ENCODE measurements around the gene OR52L1.
"Not testable (repeated sequence)": the region's sequence is repeated elsewhere in the genome, so short reads cannot be mapped to it uniquely, and the experiment has no call there.

The OR52L1 gene

DNA sequence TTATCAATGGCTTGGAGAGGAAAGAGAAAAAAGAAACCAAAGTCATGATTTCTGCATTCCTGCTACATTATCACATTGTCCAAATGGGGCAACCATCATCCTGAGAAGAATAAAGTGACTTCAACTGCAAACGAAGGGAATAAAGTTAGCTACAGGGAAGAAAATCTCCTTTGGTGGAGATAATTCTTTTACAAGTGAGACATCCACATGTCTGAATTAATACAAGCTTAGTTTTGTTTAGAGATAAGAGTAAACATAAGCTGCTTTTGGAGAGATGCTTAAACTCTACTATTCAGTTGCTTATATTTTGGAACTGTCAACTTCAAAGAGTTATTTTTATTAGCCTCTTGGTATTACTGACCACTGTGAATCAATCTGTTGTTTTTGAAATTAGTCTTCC lies at the start of gene OR52L1:
Gene OR52L1 (minus strand): TSS at position 101 of the 400 bp plus-strand sequence. CDS start 55 bp downstream, at position 46.
- no peak for DNase-seq (ENCODE audit: low spot score)

- DNase-seq (ENCODE audit: low spot score), result no peak
Measured at GRCh38 chr11:6030708-6031405, 44.1 kb upstream of the OR52L1 start, which contains the start of gene OR56A1. TSS of gene OR56A1 (minus strand) at chr11:6030758. CDS start at chr11:6027692, 3,066 bp downstream.

GRCh38 chr11:6027501-6027900 lies 40.7 kb upstream of the OR52L1 start:
- no peak for DNase-seq (ENCODE audit: low spot score)

DNA sequence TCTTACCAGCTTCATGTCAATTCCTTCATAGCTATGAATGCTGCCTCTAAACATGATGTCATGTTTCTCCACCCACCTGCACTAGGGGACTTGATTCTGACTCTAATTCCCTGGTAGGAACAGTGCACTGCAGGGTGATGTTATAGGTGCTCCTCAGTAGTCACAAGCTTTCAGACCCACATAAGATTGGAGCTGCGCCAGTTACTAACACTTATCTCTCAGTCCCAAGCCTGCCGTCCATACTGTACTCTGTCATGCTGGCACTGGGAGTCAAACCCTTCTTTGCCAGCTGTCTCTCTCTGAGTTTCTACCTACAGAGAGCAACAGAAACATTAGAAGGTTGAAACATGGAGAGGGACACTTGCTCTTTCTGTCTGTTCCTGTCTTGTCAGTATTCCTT lies 38.3 kb upstream of the OR52L1 start:
- no peak for DNase-seq (ENCODE audit: low spot score)

DNA sequence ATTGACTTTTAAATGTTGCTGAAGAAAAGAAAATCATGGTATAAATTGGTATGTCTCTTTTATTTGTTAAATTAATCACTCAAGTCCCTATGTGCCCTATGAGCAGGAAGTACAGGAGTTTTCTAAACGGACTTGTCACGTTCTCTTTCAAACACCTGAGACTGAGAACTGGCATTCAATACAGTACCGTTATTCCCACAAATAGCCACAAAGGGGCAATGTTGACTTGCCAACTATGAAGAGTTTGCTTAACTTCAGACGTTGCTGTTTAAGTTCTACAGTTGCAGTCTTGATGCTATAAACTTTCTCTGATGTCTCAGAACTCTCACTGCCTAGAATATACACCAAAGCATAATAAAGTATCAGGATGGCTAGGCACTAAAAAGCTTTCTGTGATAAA lies 36.2 kb upstream of the OR52L1 start:
- peak; percentile 14 for DNase-seq (ENCODE audit: low spot score)

DNA sequence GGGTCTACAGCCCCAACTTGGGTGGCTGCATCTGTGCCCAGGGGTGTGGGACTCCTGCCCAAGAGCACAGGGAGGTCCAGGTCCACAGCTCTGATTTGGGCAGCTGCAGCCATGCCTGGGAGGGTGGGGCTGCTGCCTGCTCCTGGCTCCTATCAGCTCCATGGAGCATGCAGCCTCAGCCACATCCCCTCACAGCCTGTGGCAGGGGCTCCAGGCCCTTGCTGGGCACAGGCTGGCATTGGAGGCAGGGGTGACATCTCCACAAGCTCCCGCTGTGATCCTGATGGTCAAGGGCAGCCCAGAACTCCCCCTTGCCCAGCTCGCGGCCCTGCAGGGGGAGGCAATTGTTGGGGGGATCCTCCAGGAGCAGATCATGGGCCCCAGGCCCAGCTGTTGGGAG lies 26.3 kb upstream of the OR52L1 start:
- DNase-seq (ENCODE audit: low spot score), result no peak

- no peak for DNase-seq (ENCODE audit: low spot score)
Measured at GRCh38 chr11:6012035-6012668, 25.4 kb upstream of the OR52L1 start.

- no peak for DNase-seq (ENCODE audit: low spot score)
Measured at GRCh38 chr11:6006846-6007245, 20.1 kb upstream of the OR52L1 start, which contains the start of gene OR56A4. TSS of gene OR56A4 (minus strand) at chr11:6006946. CDS start at chr11:6002992, 3,954 bp downstream.

DNA sequence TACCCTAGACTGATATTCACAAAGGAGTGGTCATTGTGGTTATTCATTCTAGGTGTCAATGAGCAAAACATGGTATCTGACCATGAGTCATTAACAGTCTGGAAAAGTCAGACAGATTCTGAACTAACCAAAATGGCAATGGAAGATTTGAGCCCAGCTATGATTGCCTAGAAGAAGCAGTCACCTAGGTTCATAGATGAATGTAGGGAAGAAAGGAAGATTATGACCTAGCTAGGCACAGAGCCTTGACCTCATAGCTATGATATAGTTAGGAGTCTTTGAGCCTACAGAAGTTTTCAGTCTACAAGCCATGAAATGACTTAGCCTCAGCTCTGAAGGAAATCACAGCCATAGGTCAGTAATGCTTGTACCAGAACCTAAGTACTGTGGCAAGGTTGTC lies 19.6 kb upstream of the OR52L1 start:
- no peak for DNase-seq (ENCODE audit: low spot score)

GRCh38 chr11:6002202-6002699 lies 15.5 kb upstream of the OR52L1 start:
- no peak for DNase-seq (ENCODE audit: low spot score)

GRCh38 chr11:5994791-5995190 lies 8.0 kb upstream of the OR52L1 start:
- DNase-seq (ENCODE audit: low spot score), result no peak

- peak; percentile 36 for DNase-seq (ENCODE audit: low spot score)
Measured at GRCh38 chr11:5992604-5993251, 5.9 kb upstream of the OR52L1 start.

DNA sequence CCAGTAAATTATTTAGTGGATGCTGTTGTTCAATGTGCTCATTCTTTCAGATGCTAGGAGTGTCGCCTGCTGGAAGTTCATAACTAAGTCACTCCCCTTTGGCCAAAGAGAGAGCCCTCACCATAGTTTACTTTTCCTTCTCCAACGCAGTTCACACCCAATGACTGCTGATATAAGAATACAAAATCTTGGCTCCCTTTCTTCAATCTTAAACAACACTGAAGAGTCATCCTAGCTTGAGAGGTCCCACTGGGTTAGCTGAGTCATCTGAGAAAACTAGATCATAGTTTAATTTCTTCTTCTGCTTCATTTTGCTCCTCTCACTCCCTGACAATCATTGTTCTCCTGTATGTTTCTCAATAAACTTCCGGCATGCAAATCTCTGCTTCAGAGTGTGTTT lies 5.4 kb upstream of the OR52L1 start:
- peak; percentile 12 for DNase-seq (ENCODE audit: low spot score)

DNA sequence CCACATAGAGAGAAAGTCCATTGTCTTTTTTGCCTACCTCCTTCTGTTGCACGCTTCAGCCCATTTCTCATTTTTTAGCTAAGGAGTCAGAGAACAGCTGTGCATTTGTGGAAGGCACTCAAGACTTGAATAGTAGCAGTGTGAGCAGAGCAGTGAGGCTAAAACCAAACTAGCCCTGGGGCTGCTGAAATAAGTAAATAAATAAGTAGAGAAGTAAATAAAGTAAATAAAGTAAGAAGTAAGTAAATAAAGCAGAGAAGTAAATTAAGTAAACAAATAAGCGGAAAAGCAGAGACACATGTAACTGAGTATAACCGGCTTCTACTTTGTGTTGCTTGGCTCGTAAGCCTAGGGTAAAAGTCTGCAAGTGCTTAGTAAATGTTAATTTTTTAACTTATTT lies 2.4 kb upstream of the OR52L1 start:
- no peak for DNase-seq (ENCODE audit: low spot score)

GRCh38 chr11:5983443-5983842 lies 3.3 kb downstream of the OR52L1 start:
- DNase-seq (ENCODE audit: low spot score), result no peak

GRCh38 chr11:5973530-5973929 lies 13.3 kb downstream of the OR52L1 start:
- DNase-seq (ENCODE audit: low spot score), result no peak

DNA sequence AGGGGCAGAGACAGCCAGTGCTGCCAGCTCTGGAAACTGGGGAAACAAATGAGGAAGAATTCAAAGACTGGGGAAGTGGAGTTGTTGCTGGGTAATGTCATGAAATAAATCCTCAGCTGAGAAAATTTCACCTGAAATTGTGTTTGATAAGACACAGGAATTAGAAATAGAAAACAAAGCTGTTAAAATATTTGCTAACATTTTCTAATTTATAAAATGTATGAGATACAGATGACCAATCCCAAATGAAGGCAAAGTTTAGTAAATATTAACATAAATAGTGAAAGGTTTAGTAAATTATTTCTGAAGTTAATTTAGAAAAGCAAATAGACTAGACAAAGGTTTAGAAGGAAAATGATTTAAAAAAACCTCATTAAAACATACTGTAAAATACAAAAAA lies 18.4 kb downstream of the OR52L1 start, which contains the start of gene OR56A5:
Gene OR56A5 (minus strand): TSS at position 101 of the 400 bp plus-strand sequence. CDS start 0 bp downstream, at position 101.
- no peak for DNase-seq (ENCODE audit: low spot score)

DNA sequence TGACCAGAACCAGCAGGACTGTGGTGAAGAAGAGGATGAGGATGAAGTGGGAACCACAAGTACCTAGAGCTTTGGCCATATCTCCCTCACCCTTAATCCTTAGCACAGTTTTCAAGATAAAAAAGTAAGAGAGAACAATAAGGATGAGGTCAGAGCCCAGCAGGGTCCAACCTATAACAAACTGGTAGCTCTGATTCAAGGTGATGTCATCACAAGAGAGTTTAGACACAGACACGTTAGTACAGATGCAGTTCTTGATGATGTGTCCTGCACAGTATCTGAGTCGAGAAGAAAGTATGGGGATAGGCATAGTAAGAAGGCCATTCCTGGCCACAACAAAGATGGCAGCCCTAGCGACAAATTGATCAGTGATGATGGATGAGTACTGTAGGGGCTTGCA lies 19.1 kb downstream of the OR52L1 start:
- no peak for DNase-seq (ENCODE audit: low spot score)

DNA sequence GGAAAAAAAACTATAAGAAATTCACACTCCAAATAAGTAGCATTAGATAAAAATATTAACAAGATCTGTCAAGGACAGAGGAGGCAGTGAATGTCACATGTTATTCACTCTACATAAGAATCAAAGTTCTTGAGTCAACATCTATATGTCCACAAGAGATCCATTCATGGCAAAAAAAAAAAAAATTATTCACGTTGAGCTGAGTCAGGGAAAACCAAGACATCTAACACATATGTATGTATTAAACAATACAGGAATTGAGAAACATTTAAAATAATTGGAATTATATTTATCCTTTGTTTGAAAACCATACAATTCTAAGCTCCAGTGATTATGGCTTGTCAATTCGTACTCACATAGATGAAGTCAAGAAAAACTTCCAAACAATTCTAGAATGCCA lies 19.8 kb downstream of the OR52L1 start:
- DNase-seq (ENCODE audit: low spot score), result no peak

GRCh38 chr11:5960704-5961320 lies 26.0 kb downstream of the OR52L1 start:
- DNase-seq (ENCODE audit: low spot score), result not testable (repeated sequence)

GRCh38 chr11:5955586-5955985 lies 31.2 kb downstream of the OR52L1 start:
- no peak for DNase-seq (ENCODE audit: low spot score)

- no peak for DNase-seq (ENCODE audit: low spot score)
Measured at GRCh38 chr11:5941951-5942350, 44.8 kb downstream of the OR52L1 start, which contains the start of gene OR56A3. TSS of gene OR56A3 (plus strand) at chr11:5942251. CDS start at chr11:5947347, 5,096 bp downstream.

Data from AG08396 (cell line).